ENCODE measurements around the gene NAA60.

- TF ChIP-seq POLR2A (IDR thresholded peaks at IDR 0.05) (no peak), CTCF (IDR thresholded peaks at IDR 0.05) (no peak)
Measured at GRCh38 chr16:3508736-3509135, 65.3 kb downstream of the NAA60 start.
